GM21786 (cell line): Measurements from ENCODE around the gene DCANP1.

Experiments
- ATAC-seq: cut with Tn5 transposase; IDR thresholded peaks from one replicate; pipeline ENCODE4 v1.9.1; 2021; ENCODE audit not compliant: unreplicated experiment

Gene DCANP1

GRCh38 chr5:135457424-135458071, 10.4 kb upstream of the DCANP1 start:
- ATAC-seq: peak; percentile 65

- no peak for ATAC-seq
Observed at GRCh38 chr5:135456238-135457099, 9.3 kb upstream of the DCANP1 start.

- no peak for ATAC-seq
Observed at GRCh38 chr5:135455876-135456237, 8.7 kb upstream of the DCANP1 start.

- ATAC-seq: no peak
Observed at GRCh38 chr5:135454946-135455345, 7.8 kb upstream of the DCANP1 start.

GRCh38 chr5:135453613-135454012, 6.5 kb upstream of the DCANP1 start:
- no peak for ATAC-seq

GRCh38 chr5:135452321-135453030, 5.3 kb upstream of the DCANP1 start, which contains the start of gene TIFAB:
Gene TIFAB, minus strand, starts transcription at chr5:135452351. Its CDS starts 2,412 bp downstream, at chr5:135449939.
- ATAC-seq: no peak

GRCh38 chr5:135451581-135452320, 4.6 kb upstream of the DCANP1 start:
- no peak for ATAC-seq

GRCh38 chr5:135450952-135451351, 3.8 kb upstream of the DCANP1 start:
- ATAC-seq: no peak

- ATAC-seq: no peak
Observed at GRCh38 chr5:135450336-135450735, 3.2 kb upstream of the DCANP1 start.

GRCh38 chr5:135449644-135450043, 2.5 kb upstream of the DCANP1 start:
- ATAC-seq: no peak

- ATAC-seq: no peak
Observed at GRCh38 chr5:135448791-135449507, 1.8 kb upstream of the DCANP1 start.

GRCh38 chr5:135448071-135448739, 1.1 kb upstream of the DCANP1 start:
- no peak for ATAC-seq

GRCh38 chr5:135446615-135447014, 533 bp downstream of the DCANP1 start:
- ATAC-seq: no peak

GRCh38 chr5:135446206-135446605, 942 bp downstream of the DCANP1 start:
- no peak for ATAC-seq

GRCh38 chr5:135445306-135445985, 1.7 kb downstream of the DCANP1 start:
- no peak for ATAC-seq

GRCh38 chr5:135444881-135445280, 2.3 kb downstream of the DCANP1 start:
- ATAC-seq: no peak

GRCh38 chr5:135444360-135444759, 2.8 kb downstream of the DCANP1 start:
- no peak for ATAC-seq

GRCh38 chr5:135443161-135443960, 3.8 kb downstream of the DCANP1 start:
- no peak for ATAC-seq
